ENCODE data around the gene MFSD2A.
"Not testable (repeated sequence)": the region's sequence is repeated elsewhere in the genome, so short reads cannot be mapped to it uniquely, and the experiment has no call there.

Gene MFSD2A

DNA sequence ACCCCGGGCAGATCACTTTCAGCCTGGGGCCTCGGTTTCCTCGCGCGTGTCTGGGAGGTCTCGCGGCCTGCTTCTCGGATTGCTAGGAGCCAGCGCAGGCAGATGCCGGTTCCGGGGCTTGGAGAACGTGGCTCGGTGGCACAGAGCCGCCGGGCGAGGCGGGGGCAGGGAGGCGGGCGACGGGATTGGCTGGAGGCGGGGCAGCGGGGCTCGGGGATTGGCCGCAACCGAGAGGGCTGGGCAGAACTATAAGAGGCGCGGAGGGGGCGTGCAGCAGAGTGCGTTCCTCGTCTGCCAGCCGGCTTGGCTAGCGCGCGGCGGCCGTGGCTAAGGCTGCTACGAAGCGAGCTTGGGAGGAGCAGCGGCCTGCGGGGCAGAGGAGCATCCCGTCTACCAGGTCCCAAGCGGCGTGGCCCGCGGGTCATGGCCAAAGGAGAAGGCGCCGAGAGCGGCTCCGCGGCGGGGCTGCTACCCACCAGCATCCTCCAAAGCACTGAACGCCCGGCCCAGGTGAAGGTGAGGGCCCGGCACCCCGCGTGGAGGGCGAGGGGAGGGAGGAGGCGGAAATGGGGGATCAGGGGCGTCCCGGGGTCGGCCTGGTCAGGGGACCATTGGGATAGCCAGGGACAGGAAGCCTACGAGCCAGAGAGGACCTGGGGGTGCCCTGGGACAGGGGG, at the start of gene MFSD2A:
MFSD2A (plus strand) TSS at position 276 of the 677 bp plus-strand sequence; CDS start at position 424, 148 bp downstream.
- peak; percentile 89 for DNase-seq (ENCODE audit: low read depth)

DNA sequence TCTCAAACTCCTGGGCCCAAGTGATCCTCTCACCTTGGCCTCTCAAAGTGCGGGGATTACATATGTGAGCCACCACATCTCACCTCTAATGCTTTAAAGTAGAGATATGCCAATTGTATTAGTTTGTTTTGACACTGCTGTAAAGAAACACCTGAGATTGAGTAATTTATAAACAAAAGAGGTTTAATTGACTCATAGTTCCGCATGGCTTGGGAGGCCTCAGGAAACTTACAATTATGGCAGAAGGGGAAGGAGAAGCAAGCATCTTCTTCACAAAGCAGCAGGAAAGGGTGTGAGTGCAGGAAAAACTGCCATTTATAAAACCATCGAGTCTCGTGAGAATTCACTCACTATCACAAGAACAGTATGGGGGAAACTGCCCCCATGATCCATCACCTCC, 49.8 kb upstream of the MFSD2A start:
- no peak for DNase-seq (ENCODE audit: low read depth)

- no peak for DNase-seq (ENCODE audit: low read depth)
These were observed 47.2 kb upstream of the MFSD2A start for GRCh38 chr1:39907528-39908453.

GRCh38 chr1:39908534-39908933, 46.4 kb upstream of the MFSD2A start:
- DNase-seq (ENCODE audit: low read depth), result no peak

DNA sequence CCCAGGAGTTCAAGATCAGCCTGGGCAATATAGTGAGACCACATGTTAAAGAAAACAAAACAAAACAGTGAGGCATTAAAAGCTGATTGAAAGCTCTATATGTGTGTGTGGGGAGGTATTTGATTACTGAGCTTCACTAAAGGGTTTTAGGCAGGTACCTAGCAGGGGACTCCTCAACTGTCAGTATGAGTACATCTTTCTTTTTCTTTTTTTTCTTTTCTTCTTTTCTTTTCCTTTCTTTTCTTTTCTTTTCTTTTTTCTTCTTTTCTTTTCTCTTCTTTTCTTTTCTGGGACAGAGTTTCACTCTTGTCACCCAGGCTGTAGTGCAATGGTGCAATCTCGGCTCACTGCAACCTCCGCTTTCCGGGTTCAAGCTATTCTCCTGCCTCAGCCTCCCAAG, 44.7 kb upstream of the MFSD2A start:
- no peak for DNase-seq (ENCODE audit: low read depth)

GRCh38 chr1:39913136-39913535, 41.8 kb upstream of the MFSD2A start:
- DNase-seq (ENCODE audit: low read depth), result not testable (repeated sequence)

DNA sequence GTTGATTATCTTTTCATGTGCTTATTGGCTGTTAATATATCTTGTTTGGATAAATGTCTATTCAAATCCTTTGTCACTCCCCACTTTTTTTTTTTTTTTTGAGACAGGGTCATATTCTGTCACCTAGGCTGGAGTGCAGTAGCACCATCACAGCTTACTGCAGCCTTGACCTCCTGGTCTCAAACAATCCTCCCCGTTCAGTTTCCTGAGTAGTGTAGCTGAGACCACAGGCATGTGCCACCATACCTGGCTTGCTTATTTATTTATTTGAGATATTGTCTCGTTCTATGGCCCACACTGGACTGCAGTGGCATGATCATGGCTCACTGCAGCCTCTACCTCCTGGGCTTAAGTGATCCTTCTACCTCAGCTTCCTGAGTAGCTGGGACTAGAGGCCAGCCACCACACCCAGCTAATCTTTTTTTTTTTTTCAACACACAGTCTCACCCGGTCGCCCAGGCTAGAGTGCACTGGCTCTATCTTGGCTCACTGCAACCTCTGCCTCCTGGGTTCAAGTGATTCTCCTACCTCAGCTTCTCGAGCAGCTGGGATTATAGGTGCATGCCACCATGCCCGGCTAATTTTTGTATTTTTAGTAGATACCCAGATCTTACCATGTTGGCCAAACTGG, 39.3 kb upstream of the MFSD2A start:
- no peak for DNase-seq (ENCODE audit: low read depth)

- no peak for DNase-seq (ENCODE audit: low read depth)
These were observed 37.1 kb upstream of the MFSD2A start for GRCh38 chr1:39917825-39918224.

DNA sequence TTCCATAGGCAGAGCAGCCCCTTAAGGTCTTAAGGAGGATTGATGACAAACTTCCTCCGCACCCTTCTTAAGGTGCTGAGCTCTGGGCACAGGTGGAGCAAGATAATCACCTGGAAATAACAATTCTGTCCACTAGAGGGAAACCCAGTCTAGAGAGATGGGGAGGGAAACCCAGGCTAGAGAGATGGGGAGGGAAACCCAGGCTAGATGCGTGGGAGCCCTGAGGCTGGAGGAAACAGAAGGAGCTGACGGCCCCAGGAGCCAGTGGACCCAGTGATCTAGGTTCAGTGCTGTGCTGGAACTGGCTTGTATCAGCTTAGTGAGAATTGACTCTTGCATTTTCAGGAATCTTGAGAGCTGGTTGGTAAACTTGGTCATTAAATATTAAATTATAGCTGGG, 35.4 kb upstream of the MFSD2A start:
- peak; percentile 86 for DNase-seq (ENCODE audit: low read depth)

- DNase-seq (ENCODE audit: low read depth), result no peak
These were observed 32.7 kb upstream of the MFSD2A start for GRCh38 chr1:39922251-39922688.

DNA sequence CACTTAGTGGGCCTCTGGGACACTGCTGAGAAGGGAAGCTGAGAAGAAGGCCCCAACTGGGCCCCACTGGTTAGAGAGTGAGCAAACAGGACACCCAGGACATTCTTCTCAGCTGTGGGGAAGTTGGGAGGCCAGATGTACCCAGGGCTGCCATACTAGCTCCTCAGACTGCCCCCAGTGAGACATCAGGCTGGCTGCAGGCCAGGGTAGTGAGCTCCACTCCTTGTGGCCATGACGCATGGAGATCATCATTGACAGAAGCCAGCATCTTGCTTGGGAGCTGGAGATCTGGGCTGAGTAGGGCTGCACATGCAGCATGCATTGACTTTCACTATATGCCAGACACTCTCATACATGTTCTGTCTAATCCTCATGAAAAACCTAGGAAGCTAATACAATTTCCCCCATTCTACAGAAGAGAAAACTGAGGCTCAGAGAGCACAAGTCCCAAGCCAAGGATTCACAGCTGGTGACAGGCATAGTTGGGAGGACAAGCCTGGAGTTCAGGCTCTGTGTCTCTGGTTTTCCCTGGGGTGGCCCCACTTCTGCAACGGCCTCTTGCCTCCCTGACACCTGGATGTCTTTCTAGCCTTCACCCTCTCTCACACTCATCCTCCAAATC, 29.1 kb upstream of the MFSD2A start:
- DNase-seq (ENCODE audit: low read depth), result peak; percentile 70

DNA sequence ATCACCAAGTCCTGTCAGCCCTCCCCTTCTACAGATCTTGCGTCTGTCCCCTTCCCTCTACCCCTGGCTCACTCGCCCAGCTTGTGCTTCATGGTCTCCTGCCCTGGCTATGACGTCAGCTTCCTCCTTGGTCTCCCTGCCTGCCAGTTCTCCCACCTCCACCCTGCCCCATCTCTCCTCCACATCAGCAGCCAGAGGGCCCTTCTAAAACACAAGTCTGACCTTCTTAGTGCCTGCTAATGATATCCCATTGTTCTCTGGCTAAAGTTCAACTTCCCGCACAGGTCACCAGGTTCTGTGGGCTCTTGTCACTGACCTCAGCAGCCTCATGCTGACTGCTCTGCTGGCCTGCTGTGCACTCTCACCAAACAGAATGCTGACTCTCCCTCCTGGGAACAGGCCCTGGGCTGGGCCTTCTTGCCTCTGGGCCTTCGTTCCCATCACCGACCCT, 28.6 kb upstream of the MFSD2A start:
- DNase-seq (ENCODE audit: low read depth), result peak; percentile 14

DNA sequence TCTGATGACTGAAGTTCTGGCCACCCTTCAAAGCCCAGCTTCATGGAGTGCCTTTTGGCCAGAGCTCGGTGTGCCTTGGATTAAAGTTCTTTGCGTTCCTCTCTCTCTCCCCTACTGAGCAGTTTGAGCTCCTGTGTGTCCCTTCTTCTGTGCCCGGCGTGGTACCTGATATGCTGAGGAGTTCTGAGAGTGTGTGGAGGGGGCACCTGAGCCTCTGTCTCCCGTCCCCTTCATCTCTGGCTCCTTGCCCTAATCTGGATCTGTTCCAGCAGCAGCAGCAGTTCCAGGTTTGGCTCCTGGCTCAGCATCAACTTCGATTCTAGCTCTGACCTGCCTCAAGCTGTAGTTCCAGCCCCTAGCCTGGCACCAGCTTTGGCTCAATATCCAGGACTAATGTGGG, 28.1 kb upstream of the MFSD2A start:
- no peak for DNase-seq (ENCODE audit: low read depth)

DNA sequence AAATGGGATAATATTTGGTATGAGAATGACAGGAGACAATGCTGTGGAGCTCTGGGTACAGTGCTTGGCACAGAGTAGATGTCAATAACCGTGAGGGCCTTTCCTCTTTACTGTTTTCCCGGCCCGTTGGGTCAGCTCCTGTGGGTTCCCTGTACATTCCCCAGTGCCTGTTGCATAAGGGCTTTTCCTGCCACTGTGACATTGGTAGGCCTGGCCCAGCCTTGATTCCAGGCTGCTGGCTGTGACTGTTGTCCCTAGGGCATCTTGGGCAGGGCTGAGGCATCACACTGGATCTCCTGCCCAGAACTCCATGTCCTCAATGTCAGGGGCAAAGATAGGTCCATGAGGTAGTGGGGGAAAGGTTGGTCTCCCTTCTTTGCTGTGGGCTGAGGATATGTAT, 27.4 kb upstream of the MFSD2A start:
- no peak for DNase-seq (ENCODE audit: low read depth)

GRCh38 chr1:39928809-39929587, 25.9 kb upstream of the MFSD2A start:
- DNase-seq (ENCODE audit: low read depth), result no peak

DNA sequence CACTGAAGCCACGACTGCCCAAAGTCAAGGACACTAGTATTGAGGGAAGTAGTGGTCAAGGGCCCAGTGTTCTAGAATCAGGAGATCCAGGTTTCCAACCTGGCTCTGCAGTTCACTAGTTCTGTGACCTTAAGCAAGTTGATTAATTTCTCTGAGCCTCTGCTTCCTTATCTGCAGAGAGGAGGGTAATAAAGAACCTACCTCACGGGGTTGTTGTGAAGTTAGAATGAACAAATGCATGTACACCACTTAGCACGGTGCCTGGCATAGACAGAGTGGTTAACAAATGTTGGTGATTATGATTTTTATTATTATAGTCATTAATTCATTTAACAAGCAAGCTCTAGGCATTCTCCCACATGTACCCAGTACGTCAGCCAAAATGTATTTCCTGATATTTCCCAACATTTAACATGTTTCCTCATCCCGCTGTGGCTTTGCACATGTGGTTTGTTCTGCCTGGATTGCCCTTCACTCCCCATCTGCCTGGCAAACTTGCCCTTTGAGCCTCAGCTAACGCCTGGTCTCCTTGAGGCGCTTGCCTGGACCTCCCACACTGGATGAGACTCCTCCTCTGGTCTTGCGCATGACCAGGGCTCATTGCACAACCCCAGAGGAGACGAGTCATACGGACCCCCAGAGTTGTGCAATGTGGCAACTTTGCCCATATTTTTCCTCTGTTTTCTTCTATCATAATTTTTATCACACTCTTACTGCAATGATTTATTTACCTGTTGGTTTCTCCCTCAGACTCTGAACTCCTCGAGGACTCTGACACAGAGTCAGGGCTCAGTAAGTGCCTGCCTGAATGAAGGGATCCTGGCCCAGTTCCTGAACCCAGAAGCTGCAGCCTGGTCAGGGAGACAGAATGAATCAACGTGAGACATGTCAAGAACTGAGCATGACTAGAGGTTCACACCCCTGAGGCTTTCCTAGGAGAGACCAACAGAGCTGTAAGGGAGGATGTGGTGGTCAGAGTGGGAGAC, 20.7 kb upstream of the MFSD2A start:
- DNase-seq (ENCODE audit: low read depth), result peak; percentile 100

GRCh38 chr1:39936724-39937491, 18.0 kb upstream of the MFSD2A start:
- DNase-seq (ENCODE audit: low read depth), result no peak

- DNase-seq (ENCODE audit: low read depth), result no peak
These were observed 16.1 kb upstream of the MFSD2A start for GRCh38 chr1:39938856-39939255.

DNA sequence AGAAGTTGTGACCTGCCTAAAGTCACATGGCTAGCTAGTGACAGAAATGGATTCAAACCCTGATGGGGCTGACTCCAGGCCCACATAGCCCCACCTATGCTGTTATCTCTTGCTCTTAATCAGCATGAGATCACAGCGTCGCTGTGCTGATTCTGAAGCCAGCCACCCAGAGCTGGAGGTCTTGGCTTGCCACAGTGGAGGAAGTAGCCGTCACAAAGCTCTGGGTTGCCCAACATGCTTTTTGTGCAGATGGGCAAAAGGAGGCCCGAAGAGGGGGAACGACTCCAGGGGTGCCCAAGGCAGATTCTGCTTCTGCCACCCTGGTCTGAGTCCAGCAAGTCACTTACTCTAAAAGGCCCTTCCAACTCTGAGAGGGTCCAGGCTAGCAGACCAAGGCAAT, 14.7 kb upstream of the MFSD2A start:
- no peak for DNase-seq (ENCODE audit: low read depth)

Data from amniotic epithelial cell (primary cell).